Measurements from ENCODE around the gene RPL4.

DNA sequence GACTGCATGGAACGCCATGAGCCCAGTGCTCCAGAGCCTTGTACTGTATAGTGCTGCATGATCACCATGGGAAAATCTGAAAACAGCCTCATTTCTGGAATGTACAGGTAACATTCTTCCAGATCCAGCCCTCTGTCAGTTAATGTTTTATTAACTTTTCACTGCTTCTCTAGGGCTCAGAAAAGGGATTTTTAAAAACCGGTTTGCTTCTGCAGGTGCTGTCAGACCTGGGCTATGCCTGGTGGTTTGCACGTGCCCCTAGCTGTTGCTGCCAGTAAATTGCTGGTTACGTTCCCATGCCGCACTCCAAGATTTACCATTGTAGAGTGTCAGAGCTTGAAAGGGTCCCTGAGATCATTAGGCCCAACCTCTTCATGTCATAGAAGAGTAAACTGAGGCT, 16.1 kb downstream of the RPL4 start:
- no peak for TF ChIP-seq CTCF (conservative IDR thresholded peaks at IDR 0.05; ENCODE audit: low read depth in 2 of 2)
- TF ChIP-seq REST (IDR thresholded peaks at IDR 0.05; ENCODE audit: unreplicated experiment), result no peak
- TF ChIP-seq, protein P1, sequence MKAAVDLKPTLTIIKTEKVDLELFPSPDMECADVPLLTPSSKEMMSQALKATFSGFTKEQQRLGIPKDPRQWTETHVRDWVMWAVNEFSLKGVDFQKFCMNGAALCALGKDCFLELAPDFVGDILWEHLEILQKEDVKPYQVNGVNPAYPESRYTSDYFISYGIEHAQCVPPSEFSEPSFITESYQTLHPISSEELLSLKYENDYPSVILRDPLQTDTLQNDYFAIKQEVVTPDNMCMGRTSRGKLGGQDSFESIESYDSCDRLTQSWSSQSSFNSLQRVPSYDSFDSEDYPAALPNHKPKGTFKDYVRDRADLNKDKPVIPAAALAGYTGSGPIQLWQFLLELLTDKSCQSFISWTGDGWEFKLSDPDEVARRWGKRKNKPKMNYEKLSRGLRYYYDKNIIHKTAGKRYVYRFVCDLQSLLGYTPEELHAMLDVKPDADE (IDR thresholded peaks at IDR 0.05), result no peak
- no peak for TF ChIP-seq STAT1 (IDR thresholded peaks at IDR 0.05; ENCODE audit: unreplicated experiment)
- TF ChIP-seq CREB1 (CRISPR knock-in tag; IDR thresholded peaks at IDR 0.05; ENCODE audit: low read depth), result no peak
- TF ChIP-seq POLR2AphosphoS5 (IDR thresholded peaks at IDR 0.05; ENCODE audit: low read depth), result no peak
